Esophagus muscularis mucosa (tissue), 4 donors: ENCODE measurements around the gene ZSCAN25. TPM values are rescaled to one million over a fixed set of nuclear protein-coding genes. Genes with fewer than 3 reads are reported as not detected.

Experiments
- DNase-seq: peaks from one replicate; pipeline ENCODE4 v3.0.0-alpha.2; 2017; ENCODE audit errors: extremely low spot score
- H3K27ac ChIP-seq, 4 donors: fragments of 200-600 bp; sonication (generic); replicated peaks in 1 of 4; 1 replicate in 3 of 4; 2 replicates in 1 of 4; pipeline ENCODE4 v1.5.1; 2016 to 2019; ENCODE audit warnings: mild to moderate bottlenecking in 1 of 4
- H3K27me3 ChIP-seq, 4 donors: fragments of 200-600 bp; sonication (generic); one replicate each; pipeline versions ENCODE4 v1.5.1 to v1.6.0; 2016 to 2019
- H3K36me3 ChIP-seq, 4 donors: fragments of 200-600 bp; sonication (generic); one replicate each; pipeline ENCODE4 v1.5.1; 2016 to 2019
- H3K4me1 ChIP-seq, 4 donors: fragments of 200-600 bp; sonication (generic); one replicate each; pipeline ENCODE4 v1.5.1; 2016 to 2019
- H3K4me3 ChIP-seq, 4 donors: fragments of 200-600 bp; sonication (generic); 1 replicate in 2 of 4; 2 replicates in 2 of 4; pipeline ENCODE4 v1.5.1; 2016 to 2019; ENCODE audit warnings: mild to moderate bottlenecking in 4 of 4, moderate library complexity in 1 of 4
- H3K9me3 ChIP-seq, 4 donors: fragments of 200-600 bp; sonication (generic); 1 replicate in 3 of 4; 2 replicates in 1 of 4; pipeline ENCODE4 v1.5.1; 2016 to 2019
- EP300 ChIP-seq: sonication (generic); formaldehyde crosslinking; IDR thresholded peaks from one replicate; pipeline ENCODE4 v1.6.1; 2017; ENCODE audit warnings: antibody characterized with exemption
- POLR2A ChIP-seq: fragments of 450-650 bp; IDR thresholded peaks from one replicate; pipeline ENCODE4 v1.6.1; 2017; ENCODE audit warnings: antibody characterized with exemption, moderate library complexity, mild to moderate bottlenecking, low read depth
- POLR2AphosphoS5 ChIP-seq, 2 donors: sonication (generic); formaldehyde crosslinking; IDR thresholded peaks; one replicate each; pipeline ENCODE4 v1.6.1; 2017; ENCODE audit warnings: antibody characterized with exemption in 2 of 2
- WGBS: methylation state at CpG from one replicate; pipeline ENCODE4 v1.1.5; 2018; 5-methylcytosine and 5-hydroxymethylcytosine counted together
- intact Hi-C: fragments of 100-400 bp; cut with DNase I; formaldehyde crosslinking; loops from one replicate; pipeline ENCODE4 v1.15.1; 2023
- total RNA-seq, 4 donors: library from RNA; depleted of rRNA; stranded (reverse); fragments of >200 nt; gene quantifications; one replicate each; pipeline versions ENCODE4 v1.1.0 to v1.2.1, GENCODE V29; 2016
- TF ChIP-seq, protein P1 (sequence below), 3 experiments: fragments of 200-600 bp in 2 of 3; fragments of 450-650 bp in 1 of 3; sonication (generic) in 2 of 3; IDR thresholded peaks; one replicate each; pipeline ENCODE4 v1.5.1; 2017 to 2019; ENCODE audit warnings: antibody characterized with exemption in 3 of 3, mild to moderate bottlenecking in 2 of 3, moderate library complexity in 1 of 3

The ZSCAN25 gene
- total RNA-seq, 4 donors from 2014 or later, result 12.1 to 17.1 (median 14.2) TPM

DNA sequence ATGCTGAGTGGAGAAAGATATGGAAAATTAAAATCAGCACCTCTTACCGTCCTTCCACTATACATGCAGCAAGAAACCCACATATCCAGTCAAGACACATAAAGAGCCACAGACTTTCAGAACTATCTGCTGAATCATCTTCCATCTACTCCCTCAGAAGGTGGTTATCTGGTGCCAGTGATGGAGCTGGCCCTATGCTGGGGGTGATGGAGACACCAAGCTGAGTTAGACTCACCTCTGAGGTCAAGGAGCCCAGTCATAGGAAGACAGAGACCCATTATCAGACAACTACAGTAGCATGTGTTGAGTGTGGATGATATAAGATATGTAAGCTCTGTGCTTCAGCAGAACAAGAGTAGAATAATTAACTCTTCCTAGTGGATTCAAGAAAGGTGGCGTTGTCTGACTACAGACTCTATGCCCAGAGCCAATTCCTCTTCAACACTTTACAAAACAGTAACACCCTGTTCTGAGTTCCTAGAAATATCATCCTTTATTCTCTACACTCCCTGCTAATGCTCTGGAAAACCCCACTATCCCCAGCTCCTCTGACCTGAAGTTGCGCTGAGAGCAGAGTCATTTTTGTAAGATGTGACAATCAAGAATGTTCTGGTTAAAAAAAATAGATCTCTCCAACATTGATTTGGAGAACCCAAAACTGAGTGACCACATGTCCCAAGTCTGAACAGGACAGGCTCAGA is 48.7 kb downstream of the ZSCAN25 start:
- intact Hi-C loops, result no loop called here
- no peaks in the 10 kb centered on the region for H3K4me1 ChIP-seq
- no peak overlapping the region for H3K4me3 ChIP-seq
- H3K27ac ChIP-seq, result no peak overlapping the region
- DNase-seq, result no peak
- no peaks in the 10 kb centered on the region for H3K27me3 ChIP-seq
- TF ChIP-seq EP300, result no peak
- no peak for TF ChIP-seq POLR2AphosphoS5 (IDR thresholded peaks at IDR 0.05)
- TF ChIP-seq, protein P1, sequence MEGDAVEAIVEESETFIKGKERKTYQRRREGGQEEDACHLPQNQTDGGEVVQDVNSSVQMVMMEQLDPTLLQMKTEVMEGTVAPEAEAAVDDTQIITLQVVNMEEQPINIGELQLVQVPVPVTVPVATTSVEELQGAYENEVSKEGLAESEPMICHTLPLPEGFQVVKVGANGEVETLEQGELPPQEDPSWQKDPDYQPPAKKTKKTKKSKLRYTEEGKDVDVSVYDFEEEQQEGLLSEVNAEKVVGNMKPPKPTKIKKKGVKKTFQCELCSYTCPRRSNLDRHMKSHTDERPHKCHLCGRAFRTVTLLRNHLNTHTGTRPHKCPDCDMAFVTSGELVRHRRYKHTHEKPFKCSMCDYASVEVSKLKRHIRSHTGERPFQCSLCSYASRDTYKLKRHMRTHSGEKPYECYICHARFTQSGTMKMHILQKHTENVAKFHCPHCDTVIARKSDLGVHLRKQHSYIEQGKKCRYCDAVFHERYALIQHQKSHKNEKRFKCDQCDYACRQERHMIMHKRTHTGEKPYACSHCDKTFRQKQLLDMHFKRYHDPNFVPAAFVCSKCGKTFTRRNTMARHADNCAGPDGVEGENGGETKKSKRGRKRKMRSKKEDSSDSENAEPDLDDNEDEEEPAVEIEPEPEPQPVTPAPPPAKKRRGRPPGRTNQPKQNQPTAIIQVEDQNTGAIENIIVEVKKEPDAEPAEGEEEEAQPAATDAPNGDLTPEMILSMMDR (IDR thresholded peaks at IDR 0.05), result no peak
- TF ChIP-seq POLR2A, result no peak
- H3K9me3 ChIP-seq, result no peaks in the 10 kb centered on the region
- H3K36me3 ChIP-seq, result peaks cover 3 to 18% (median 4%) of the 10 kb centered on the region in 4 donors
- WGBS, result 94% methylated on average over 3 of the region's 3 CpGs

DNA sequence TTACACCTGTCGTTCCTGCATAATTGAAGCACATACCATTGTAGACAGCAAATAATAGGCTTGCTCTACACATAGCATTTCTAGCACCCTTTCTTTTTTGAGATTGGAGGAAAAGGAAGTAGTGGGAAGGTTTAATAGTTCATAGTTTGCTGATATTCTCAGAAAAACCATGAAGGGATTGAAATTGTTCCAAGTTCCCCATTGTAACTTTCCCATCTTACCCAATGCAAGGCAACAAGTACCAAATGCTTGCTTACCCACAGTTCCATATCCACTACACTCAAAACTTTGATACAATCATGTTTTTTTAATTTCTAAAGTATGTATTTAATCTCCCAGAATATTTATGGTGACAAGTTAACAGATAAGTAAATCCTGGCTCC is 49.3 kb downstream of the ZSCAN25 start:
- no peak for DNase-seq
- Histone ChIP-seq H3K9me3 (no peaks in the 10 kb centered on the region), H3K27ac (no peak overlapping the region), H3K4me1 (no peaks in the 10 kb centered on the region), H3K4me3 (no peak overlapping the region), H3K36me3 (peaks cover 0 to 13% (median 2%) of the 10 kb centered on the region in 4 donors), H3K27me3 (no peaks in the 10 kb centered on the region)
- WGBS, result 73% methylated on average over 1 of the region's 1 CpG
- intact Hi-C loops, result no loop called here
- TF ChIP-seq POLR2A (no peak), POLR2AphosphoS5 (IDR thresholded peaks at IDR 0.05) (no peak), EP300 (no peak)
- TF ChIP-seq, protein P1 (IDR thresholded peaks at IDR 0.05), result no peak

DNA sequence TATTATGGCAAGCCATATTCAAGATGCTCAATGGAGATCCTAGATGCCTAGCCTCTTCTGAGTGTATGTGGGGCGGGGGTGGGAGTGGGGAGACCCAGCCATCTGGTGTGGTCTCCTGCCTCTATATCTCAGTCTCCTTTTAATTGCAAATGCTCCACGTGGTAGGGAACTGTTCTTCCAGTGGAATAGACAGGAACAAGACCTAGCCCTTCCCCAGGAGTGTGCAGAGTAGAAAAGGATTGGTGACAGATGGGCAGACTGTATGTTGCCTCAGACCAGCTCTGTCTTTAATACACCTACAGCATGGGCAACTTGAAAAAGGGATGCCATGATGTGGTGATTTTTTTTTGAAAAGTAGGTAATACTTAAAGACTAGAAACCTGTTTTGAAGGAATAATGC is 50.4 kb downstream of the ZSCAN25 start:
- H3K27me3 ChIP-seq, result no peaks in the 10 kb centered on the region
- intact Hi-C loops, result no loop called here
- H3K36me3 ChIP-seq, result peaks cover 0 to 9% (median 2%) of the 10 kb centered on the region in 4 donors
- H3K9me3 ChIP-seq, result no peaks in the 10 kb centered on the region
- H3K4me1 ChIP-seq, result no peaks in the 10 kb centered on the region
- DNase-seq, result no peak
- H3K4me3 ChIP-seq, result no peak overlapping the region
- TF ChIP-seq EP300 (no peak), POLR2A (no peak), POLR2AphosphoS5 (IDR thresholded peaks at IDR 0.05) (no peak)
- TF ChIP-seq, protein P1 (IDR thresholded peaks at IDR 0.05), result no peak
- WGBS, result 54% methylated on average over 2 of the region's 2 CpGs
- no peak overlapping the region for H3K27ac ChIP-seq

DNA sequence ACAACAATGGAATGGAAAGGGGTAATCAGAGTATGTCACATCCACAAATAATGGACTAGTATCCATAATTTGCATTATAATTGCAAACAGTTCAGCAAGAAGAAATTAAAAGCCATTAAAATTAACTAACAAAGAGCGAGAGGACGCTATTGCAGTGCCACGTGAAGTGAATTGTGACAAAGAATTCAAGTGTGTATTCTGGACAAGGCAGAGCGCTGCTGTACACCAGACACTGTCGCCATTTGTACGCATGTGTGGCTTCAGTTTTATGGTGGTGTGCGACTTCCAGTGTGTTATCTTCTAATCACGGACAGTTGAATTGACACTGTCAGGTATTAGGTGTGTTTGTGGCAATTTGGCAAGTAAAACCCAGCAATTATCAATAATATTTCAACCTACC is 51.8 kb downstream of the ZSCAN25 start:
- TF ChIP-seq POLR2A, result no peak
- no peak overlapping the region for H3K4me3 ChIP-seq
- H3K27me3 ChIP-seq, result no peaks in the 10 kb centered on the region
- no peak overlapping the region for H3K27ac ChIP-seq
- intact Hi-C loops, result no loop called here
- DNase-seq, result no peak
- no peaks in the 10 kb centered on the region for H3K9me3 ChIP-seq
- no peaks in the 10 kb centered on the region for H3K4me1 ChIP-seq
- H3K36me3 ChIP-seq, result peaks cover 0 to 4% (median 0%) of the 10 kb centered on the region in 4 donors
- 88% methylated on average over 8 of the region's 8 CpGs for WGBS

DNA sequence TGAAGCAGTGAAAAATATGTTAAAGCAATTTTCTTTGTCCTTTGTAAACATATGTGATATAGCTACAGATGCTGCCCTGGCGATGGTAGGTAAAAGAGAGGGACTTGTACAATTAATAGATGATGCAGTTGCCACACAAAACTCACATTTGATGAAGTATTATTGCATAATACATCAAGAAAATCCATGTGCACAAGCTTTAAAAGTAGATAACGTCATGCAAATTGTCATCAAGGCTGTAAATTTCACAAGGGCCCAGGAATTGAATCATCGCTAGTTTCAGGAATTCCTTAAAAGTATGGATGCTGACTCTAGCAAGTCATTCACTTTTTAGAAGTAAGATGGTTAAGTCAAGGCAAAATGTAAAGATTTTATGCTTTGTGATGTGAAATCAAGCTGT is 53.0 kb downstream of the ZSCAN25 start:
- WGBS, result 95% methylated on average over 3 of the region's 3 CpGs
- no peak for TF ChIP-seq EP300
- no peak for TF ChIP-seq POLR2A
- TF ChIP-seq POLR2AphosphoS5 (IDR thresholded peaks at IDR 0.05), result no peak
- TF ChIP-seq, protein P1 (IDR thresholded peaks at IDR 0.05), result no peak
- DNase-seq, result no peak
- intact Hi-C loops, result no loop called here
- Histone ChIP-seq H3K27me3 (no peaks in the 10 kb centered on the region), H3K9me3 (no peaks in the 10 kb centered on the region), H3K4me1 (no peaks in the 10 kb centered on the region), H3K36me3 (peaks cover 0 to 4% (median 0%) of the 10 kb centered on the region in 4 donors), H3K27ac (no peak overlapping the region), H3K4me3 (no peak overlapping the region)
